ENCODE measurements around the gene FGD3.

- TF ChIP-seq YY1 (IDR thresholded peaks at IDR 0.05; ENCODE audit: insufficient read depth, insufficient read length) (no peak), ZNF274 (IDR thresholded peaks at IDR 0.05; ENCODE audit: low read depth, low read length) (no peak), SUZ12 (IDR thresholded peaks at IDR 0.05; ENCODE audit: extremely low read depth, insufficient read depth, insufficient read length) (no peak)
These were observed 27.7 kb downstream of the FGD3 start for GRCh38 chr9:92974761-92975755.
